LoVo (cell line): ENCODE results near the gene MAS1.
A peak's percentile ranks its signal among the peaks of the same experiment; 100 is the strongest.
"Not testable (repeated sequence)": the region's sequence is repeated elsewhere in the genome, so short reads cannot be mapped to it uniquely, and the experiment has no call there.

Source experiments
- DNase-seq: peaks from one replicate; pipeline ENCODE4 v3.0.0-alpha.2; 2016; ENCODE audit warnings: low spot score

MAS1 gene

GRCh38 chr6:159890792-159891191 lies at the start of gene MAS1:
Gene MAS1 (plus strand): TSS chr6:159890988. CDS start chr6:159906956, 15,968 bp downstream.
- DNase-seq, result no peak

DNA sequence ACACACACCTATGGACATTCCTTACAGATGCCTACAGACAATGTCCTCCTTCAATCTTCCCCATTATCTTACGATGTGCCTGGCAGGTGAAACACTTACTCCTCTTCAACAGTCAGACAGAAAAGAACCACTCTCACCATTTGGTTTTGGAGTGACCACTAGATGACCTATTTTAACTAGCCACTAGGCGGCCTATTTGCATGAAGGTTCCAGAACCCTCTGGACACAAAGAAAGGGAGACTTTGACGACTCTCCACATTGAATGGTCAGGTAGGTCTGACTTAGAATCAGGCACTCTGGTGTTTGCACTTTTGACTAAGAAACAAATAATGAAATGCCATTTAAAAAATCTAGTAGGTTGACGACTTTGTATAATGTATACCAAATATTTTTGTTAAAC lies 48.8 kb upstream of the MAS1 start:
- DNase-seq, result no peak

DNA sequence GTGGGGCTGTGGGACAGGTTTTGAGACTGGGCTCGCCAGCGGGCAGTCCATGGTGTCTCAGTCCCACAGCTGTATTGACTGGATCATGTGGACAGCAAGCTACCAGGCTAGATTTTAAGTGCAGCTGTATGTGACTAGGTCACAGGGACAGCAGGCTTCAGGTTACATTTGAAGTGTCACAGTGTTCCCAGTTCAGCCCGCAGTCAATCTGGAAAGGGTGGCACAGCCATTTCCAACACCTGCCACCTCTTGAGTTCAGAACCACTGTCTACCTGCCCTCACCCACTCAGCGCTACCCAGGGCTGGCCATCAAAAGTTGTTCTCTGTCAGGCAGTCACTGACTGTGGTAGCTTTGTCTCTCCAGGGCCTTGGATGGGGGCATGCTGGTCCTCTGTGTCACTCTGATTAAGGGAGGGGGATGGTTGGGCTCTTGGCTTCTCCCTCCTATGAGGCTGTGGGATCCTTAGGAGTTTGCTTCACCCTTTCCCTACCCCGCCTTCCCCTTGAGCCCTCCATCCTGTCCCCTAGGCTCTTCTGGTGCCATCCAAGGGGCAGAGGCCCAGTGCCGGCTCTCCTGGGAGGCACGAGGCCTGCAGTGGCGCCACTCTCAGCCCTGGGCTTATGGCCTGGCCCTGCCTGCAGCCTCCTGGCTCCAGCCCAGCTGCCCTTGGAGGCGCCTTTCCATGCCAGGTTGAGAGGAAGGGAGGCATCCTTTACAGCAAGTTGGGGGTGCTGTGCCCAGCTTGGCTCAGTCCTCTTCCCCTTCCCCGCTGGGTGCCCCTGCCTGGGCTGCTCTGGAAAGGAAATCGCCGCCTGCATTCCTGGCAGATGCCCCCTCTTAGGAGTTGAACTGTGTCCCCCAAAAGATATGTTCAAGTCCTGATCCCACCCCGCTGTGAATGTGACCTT lies 45.8 kb upstream of the MAS1 start:
- DNase-seq, result no peak

GRCh38 chr6:159848552-159848951 lies 42.2 kb upstream of the MAS1 start:
- DNase-seq, result not testable (repeated sequence)

DNA sequence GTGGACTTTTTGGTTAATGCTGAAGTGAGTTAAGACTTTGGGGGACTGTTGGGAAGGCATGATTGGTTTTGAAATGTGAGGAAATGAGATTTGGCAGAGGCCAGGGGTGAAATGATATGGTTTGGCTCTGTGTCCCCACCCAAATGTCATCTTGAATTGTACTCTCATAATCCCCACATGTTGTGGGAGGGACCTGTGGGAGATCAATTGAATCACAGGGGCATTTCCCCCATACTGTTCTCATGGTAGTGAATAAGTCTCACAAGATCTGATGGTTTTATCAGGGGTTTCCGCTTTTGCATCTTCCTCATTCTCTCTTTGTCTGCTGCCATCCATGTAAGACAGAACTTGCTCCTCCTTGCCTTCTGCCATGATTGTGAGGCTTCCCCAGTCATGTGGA lies 40.9 kb upstream of the MAS1 start:
- not testable (repeated sequence) for DNase-seq

GRCh38 chr6:159852877-159853276 lies 37.9 kb upstream of the MAS1 start:
- DNase-seq, result no peak

GRCh38 chr6:159853754-159854153 lies 37.0 kb upstream of the MAS1 start:
- DNase-seq, result no peak

DNA sequence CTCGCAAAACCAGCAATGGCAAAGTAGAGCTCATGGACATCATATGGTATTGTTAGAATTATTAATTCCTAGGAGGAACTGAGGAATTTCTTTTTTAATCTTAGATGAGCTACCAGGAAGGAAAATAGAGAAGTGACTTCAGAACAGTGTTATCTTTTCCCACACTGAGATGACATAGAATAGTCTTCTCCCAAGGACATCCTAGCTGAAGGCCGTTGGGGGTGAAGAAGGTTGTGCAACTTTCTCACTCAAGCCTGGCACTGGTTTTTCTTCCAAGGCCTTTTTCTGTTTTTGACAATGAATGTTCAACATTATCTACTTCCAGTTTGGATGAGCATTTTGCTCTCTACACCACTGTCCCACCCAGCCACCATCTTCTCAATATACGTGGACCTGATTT lies 35.8 kb upstream of the MAS1 start:
- no peak for DNase-seq

- no peak for DNase-seq
Observed at GRCh38 chr6:159858259-159858658, 32.5 kb upstream of the MAS1 start.

DNA sequence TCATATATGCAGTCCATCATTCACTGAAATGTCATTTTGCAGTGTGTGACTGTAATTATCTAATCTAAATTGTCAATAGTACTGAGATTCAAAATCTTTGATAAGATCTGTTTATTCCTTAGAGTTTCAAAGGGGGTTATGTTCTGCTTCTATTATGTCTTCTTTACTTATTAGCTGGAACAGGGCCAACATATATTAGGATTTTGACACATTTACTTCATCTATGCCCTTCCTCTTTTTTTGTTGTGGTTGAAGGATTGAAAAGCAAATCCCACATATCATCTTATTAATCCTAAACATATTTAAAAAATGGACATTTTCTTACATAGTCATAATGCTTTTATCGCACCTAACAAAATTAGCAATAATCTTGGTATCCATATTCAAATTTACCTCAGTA lies 30.3 kb upstream of the MAS1 start:
- no peak for DNase-seq

DNA sequence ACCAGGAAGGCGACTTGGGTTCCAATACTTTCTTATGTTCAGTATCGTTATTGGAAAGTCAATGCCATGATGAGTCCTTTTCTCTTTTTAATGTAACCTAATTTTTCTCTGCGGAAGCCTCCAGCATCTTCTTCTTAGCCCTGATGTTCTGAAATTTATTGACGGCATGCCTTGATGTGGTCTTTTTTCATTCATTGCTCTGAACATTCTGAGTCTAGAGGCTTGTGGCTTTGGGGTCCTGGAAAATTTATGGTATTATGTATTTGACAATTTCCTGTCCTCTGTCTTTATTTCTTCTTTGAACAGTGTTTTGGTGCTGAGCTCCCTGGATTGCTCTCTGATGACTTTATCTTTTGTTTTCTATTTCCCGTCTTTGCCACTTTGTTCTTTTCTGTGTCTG lies 28.7 kb upstream of the MAS1 start:
- no peak for DNase-seq

- DNase-seq, result peak; percentile 42
Observed at GRCh38 chr6:159863341-159863740, 27.4 kb upstream of the MAS1 start.

DNA sequence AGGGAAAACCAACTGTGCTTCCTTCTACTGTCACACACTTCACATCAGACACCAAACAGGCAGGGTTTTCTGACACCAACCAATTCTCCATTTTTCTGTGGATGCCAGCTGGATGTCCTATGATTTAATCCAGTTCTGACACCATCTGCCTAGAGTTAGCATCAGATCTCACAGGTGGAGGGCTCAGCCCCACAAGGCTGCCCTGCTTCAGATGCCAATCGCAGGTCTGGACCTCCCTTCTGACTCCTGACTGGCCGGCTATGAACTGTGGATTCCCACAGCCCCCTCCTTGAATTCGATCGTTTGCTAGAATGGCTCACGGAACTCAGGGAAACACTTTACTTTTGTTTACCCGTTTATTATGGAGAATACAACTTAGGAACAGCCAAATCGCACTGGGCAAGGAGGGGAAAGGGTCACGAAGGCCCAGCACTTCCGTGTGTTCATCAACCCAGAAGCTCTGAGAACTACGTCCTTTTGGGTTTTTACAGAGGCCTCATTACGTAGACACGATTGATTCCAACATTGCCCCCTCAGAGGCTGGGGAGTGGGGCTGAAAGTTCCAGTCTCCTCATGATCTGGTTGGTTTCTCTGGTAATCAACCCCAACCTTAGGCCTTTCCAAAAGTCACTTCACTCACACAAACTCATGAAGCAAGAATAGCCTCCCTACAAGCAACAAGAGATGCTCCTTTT lies 25.4 kb upstream of the MAS1 start:
- no peak for DNase-seq

DNA sequence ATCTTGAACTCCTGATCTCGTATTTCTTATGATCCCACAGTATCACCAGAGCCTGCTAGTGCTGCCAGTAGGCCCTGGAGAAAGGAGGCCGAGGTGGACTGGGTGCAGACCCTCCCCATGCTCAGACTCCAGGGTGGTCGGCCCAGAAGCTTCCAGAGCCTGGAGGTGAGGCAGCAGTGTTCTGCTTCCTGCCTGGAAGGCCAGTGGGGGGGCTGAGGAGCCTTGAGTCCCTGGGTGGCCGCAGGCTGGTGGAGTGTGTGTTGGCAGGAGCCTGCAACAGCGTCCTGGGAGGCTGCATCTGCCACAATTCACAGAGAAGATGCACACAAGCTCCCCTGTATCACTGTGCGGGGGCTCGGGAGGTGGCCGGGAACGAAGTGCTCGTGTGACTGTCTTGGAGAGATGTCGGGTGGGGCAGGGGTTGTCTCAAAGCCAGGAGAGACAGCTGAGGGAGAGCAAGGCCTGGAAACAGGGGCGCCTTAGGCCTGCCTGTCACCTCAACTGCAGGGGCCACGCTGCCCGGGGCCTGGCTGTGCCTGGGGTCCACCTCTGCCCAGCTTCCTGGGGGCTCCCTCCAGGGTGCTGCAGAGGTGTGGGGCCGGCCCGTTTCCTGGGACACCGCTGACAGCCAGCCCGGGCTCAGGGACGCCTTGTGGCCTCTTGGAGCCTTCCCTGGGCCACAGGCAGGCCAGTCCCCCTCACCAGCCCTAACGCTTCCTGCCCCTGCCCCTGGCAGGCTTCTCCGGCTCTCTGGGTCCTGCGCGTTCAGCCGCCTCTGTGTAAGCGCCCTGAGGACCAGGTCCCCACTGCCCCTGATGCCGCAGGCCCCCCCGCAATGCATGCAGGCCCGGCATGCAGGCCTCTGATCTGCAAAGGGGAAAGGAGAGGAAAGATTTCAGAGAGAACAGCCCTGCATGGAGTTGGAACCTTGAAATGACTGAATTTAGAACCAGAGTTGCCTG lies 24.2 kb upstream of the MAS1 start:
- DNase-seq, result no peak

- no peak for DNase-seq
Observed at GRCh38 chr6:159871241-159871640, 19.5 kb upstream of the MAS1 start.

GRCh38 chr6:159871906-159872305 lies 18.9 kb upstream of the MAS1 start:
- DNase-seq, result no peak

- DNase-seq, result no peak
Observed at GRCh38 chr6:159874435-159874834, 16.4 kb upstream of the MAS1 start.

- no peak for DNase-seq
Observed at GRCh38 chr6:159875194-159875593, 15.6 kb upstream of the MAS1 start.

DNA sequence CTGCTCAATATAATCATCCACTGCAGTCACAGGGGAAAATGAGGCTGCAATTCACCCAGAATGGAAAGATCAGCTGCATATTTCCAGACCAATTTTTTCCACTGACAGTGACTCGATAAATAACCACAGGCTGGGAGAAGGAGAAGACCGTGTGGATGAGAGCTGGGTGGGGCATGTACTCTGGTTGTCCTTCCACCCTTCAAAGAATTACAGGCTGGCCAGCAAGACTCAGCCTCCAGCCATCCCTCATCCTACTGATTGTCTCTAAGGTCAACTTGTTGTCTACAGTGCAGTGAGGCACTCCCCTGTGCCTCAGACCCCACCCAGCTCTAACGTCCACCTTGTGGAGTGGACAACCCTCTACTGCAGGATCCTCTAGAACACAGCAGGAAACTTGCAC lies 14.5 kb upstream of the MAS1 start:
- DNase-seq, result no peak

- no peak for DNase-seq
Observed at GRCh38 chr6:159877256-159877808, 13.5 kb upstream of the MAS1 start.

DNA sequence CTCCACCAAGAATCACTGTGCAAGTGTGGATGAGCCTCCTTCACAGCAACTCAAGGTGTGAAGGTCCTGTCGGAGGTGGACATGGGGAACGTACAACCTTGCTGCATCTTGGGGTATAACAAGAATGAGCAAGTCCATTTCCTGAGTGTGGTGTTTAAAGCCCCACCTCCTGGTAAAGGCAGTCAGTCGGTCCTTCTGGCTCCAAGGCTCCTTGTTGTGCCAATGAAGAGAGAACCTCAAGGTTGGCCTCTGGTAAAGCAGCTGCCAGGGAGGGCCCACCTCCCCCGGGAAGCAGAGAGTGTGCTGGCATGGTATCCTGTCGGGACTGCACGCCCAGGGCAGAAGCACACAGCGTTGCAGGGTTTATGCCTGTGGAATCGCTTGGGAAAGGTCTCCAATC lies 12.4 kb upstream of the MAS1 start:
- DNase-seq, result no peak

DNA sequence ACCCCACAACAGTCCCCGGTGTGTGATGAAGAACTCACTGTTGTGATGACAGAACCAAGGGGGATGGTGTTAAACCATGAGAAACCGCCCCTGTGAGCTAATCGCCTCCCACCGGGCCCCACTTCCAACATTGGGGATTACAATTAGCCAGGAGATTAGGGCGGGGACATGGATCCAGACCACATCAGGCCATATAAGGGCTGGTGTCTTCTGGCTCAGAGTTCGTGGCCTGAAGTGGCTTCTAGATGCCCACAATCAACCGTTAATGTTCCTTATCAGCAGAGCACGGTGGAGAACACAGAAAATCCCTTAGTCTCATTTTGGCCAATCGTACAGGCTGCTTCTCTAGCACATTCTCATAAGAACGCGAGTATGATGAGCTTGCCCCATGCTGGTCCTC lies 10.9 kb upstream of the MAS1 start:
- no peak for DNase-seq
